Occipital lobe (tissue), 2 donors: ENCODE measurements around the gene SCN11A. TPM values are rescaled to one million over a fixed set of nuclear protein-coding genes. Genes with fewer than 3 reads are reported as not detected.

ENCODE experiments used
- DNase-seq: peaks from one replicate; lab custom pipeline; 2025; lab: John Stamatoyannopoulos, UW
- total RNA-seq: library from RNA; depleted of rRNA; stranded (reverse); fragments of >200 nt; gene quantifications from one replicate; pipeline ENCODE4 v1.2.3, GENCODE V29; 2014

SCN11A gene
- total RNA-seq, result 0.31 TPM

DNA sequence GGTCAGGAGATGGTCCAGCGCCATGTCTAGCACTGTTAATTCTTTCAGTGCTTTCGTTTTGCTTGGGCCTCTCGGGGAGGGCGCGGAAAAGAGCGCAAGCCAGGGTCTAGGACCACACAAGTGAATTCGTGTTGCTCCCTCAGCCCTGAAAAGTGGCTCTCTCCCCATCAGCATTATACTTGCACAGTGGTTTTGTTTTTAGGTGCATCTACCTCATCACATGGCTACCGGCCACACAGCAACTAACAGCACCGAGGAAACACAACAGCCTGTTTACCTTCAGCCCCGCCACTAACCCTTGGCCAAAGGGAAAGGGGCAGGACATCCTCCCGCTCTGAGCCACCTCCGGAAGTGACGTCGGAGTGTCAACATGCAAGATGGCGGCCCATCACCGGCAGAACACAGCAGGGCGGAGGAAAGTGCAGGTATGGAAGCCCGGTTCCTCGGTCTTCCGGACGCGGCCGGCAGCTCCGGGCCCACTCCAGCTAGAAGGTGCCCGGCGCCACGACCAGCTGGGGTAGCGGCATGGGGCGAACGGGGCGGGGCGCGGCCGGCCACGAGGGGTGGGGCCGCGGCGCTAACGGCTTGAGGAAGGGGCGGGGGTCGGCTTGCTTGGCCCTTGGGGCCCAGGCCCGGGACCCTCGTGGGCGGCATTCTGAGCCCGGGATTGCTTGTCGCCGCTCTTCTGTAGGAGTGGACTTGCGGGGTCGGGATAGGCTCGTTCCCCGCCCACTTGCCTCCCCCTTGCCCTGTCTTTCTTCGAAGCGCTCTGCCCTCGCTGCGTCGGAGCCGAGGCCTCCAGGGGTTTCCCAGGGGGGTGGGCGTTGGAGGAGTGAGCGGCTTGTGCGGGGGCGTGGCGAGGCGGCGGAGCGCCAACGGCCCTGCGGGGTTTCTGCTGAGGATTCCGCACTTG, at the start of gene SCN11A, which contains the start of gene WDR48:
SCN11A (minus strand) TSS at position 296 of the 913 bp plus-strand sequence. CDS start 101,582 bp downstream, outside the sequence.
WDR48 (plus strand) TSS at position 368 of the 913 bp plus-strand sequence; CDS start at position 378, 10 bp downstream.
- DNase-seq, result peak; percentile 92

DNA sequence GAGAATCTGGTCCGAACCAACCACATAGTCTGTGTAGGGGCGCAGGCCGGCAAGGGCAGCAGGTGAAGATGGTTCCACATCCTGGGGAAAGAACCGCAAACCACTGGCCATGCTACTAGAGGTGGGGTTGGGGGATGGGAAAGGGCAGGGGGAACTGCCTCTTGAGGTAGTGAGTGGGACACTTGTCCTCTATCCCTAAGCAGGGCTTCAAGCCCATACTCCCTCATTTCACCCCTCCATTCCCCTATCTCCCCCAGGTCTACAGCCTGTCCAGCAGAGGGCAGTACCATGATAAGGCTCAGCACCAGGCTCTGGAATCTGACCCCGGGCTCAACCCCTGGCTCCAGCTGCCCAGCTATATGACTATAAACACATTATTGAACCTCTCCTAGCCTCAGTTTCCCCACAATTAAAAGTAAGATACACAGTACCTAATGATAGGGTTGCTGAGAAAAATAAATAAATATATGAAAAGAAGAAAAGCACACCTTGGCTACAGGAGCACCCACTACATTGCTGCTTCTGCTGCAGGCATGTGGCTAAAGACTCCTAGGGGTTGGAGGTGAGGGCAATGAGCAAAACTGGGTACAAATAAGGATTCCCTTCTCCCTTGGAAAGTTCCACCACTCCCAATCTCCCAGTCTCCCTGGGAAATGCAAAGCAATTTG, 49.4 kb upstream of the SCN11A start:
- DNase-seq, result no peak

DNA sequence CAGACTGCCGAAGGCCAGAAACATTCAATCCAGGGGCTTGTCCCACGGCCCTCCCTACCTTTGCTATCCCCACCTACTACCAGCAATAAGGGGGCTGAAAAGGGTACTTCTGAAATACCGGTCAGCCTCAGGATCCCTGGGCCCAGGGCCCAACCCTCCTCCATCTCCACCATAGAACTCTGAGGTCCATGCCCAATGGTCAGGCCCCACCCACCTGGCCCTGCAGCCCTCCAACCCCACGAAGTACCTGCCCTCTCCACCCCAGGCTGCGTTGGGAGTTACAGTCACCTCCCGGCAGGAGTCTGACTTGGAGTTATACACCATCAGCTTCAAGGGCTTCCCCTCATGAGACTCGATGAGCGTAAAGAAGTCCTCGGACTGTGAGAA, 48.7 kb upstream of the SCN11A start:
- DNase-seq, result no peak

DNA sequence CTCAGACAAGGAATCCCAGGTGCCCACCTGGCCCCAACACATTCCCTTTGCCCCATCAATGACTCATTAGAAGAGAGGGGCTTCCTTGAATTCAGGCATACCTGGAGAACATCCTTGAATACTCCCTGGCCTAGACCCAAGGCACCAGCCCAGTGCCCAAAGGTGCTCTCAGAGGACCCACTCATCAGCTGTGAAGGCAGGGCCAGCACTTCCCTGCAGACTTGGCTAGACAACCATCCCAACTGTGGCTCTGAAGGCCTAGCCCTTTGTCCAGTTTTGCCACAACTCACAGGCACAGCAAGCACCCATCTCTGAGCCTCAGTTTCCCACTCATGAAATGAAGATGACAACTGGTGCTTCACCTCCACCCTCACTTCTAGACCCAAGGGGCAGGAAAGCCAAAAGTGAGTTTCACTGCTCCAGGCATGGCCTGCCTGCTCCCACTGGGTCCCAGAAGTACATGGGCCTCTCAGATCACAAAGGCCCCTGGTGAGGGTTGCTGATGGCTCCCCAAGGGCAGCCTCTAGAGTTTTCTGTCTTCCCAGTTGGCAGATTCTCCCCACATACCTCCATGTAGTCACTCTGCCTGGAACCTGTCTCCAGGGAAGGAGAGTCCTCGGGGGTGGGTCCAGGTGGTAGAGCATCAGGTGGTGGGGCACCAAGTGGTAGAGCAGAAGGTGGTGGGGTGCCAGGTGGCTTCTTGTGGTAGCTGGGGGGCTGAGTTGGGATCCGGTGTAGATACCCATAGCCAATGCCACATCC, 48.2 kb upstream of the SCN11A start:
- no peak for DNase-seq

DNA sequence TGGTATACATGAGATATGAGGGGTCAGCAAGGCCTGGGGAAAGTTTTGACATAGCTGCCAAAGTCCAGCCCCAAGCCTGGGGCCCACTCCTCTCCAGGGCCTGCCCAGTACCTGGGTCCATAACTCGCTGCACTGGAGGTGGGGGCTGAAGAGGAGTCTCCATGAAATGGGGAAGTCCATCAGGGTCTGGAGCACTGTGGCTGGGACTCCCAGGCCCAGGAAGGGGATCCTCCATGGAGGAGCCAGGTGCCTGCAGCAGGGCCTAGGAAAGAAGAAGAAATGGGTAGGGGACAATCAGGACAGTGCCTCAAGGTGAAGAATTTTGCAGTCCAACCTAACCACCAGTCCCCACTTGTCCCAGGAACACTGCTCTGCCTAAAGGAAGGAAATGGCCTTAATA, 47.5 kb upstream of the SCN11A start:
- no peak for DNase-seq

DNA sequence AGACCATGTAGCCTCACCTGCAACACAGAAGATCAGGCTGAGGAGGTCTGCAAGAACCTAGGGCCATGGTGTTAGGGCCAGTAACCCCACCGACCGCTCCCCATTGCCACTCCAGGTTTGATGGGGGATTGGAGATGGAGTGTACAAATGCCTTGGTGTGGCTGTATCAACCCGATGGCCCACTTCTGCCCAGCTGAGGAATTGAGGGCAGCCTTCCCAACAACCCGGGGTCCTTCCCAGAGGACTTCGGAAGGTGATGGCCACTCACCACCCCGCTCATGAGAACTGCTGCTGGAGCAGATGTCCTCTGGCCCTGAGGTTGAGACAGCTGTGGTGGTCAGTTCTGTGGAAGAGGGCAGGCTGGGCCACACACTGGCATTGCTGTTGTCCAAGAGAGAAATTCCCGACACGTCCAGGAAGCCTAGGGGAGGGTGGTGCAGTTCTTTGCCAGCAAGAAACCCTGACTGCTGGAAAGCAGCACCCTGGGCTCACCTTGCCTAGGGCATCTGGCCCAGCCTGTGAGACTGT, 46.8 kb upstream of the SCN11A start:
- DNase-seq, result no peak

DNA sequence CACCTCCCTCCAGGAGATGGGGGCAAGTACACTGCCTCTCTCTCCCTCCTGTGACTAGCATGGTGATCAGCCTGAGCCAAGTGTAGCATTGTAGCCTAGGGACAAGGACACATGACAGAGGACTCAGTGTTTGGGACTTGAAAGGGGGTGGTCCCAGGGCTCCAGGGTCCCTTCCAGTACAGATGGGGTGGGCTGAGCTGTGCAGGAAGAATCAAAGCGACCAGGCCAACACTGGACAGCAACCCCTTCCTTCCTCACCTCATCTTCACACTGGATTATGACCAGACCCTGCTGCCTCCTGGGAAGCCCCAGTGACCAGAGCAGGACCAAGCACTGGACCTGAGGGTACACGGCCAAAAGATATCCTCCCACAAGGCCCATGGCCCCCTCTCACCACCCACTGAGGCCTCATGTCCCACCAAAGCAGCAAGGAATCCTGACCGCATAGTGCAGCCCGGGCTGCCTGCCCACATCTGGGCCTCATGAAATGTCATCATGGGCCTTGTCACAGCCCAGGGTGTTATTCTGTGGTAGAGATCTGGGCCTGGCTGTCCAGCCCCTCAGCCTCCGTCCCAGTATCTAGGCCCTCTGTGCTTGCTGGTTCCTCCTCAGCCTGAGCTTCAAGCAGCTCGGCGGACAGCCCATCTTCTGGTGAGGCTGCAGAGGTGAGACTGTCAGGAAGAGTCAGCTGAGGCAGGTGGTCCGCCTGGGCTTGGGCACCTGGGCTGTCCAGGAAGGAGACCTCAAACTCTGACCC, 46.1 kb upstream of the SCN11A start:
- DNase-seq, result no peak

DNA sequence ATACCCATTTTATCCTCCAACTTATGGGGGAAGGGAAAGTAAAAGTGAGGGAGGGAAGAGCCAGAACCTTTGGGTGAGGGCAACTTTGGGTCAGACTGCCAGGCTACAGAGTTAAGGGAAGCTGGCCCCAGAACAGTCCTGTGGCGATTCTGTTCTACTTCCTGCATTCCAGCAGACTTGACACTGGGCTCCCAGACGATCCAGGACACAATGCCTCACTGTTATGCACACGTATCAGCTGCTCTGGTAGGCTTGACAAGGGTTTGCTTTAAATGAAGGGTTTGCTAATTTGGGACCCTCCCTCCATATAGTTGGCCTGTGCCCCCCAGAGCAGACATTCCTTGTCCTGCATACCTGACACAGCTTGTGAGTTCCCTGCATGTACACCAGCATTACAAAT, 45.0 kb upstream of the SCN11A start:
- DNase-seq, result no peak

DNA sequence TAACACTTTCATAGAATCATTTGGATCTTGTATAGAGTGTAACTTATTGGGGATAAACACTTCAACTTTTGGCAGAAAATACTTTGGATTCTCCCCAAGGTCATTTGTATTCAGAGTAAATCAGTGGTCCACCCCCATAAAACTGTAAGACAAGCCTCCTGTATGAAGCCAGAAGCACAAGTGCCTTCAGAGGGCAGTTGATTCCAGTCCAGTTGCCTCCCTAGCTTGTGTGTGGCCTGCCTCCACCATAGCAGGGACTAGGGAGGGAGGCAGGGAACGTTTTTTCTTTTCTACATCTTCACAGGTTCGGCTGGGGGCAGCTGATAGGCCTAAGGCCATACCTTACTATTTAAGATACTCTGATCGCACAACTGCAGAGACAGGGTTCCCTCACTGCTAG, 44.0 kb upstream of the SCN11A start:
- DNase-seq, result no peak

DNA sequence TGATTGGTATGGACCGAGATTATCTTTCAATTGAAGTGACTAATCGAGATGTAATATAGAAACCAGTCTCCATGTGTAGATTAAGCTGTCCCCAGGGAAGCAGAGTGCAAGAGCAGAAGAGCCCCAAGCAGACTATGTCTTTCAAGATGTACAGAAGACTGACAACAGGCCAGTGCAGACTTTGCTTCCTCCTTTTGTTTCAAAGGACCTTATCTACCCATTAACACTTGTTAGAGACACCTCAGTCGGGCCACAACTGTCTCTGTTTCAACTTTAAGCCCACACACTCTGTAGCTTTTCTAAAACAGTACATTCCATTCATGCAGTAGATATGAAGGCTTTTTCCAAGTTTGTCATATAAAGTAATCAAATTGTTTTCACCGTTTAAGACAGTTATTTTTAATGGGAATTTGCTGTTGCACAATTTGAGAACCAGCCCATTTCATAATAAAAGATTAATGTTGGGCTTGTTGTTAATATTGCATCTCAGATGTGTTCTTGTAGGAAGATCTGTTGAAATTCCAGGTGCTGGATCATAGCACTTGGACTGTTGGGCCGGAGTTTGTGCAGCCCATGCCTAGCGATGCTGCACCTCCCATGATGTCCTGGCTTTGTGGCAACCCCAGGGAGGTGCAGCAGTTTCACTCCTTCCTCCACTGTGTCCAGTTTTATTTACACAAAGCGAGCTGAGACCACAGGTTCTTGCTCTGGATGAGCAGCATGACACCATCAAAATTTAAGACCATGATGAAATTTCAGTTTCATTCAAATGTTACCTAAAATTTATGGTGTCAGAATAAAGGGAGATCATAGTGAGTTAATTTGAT, 43.3 kb upstream of the SCN11A start:
- no peak for DNase-seq

DNA sequence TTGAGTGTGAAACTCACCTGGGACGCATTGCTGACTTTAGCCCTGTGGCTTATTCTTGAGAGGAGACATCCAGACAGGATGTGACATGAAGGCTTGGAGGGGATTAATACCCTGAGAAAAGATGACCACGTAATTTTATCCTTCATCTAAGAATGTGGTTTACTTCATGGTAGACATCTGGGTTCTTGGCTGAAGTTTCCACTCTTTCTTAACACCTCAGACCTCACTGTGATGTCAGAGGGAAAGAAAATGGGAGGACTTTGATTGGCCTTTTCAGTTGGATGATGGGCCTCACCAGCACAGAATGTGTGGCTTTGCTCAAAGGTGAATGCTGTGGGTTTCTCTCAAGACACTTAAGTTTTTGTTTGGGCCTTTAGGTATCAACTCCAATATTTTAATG, 39.2 kb upstream of the SCN11A start:
- no peak for DNase-seq

DNA sequence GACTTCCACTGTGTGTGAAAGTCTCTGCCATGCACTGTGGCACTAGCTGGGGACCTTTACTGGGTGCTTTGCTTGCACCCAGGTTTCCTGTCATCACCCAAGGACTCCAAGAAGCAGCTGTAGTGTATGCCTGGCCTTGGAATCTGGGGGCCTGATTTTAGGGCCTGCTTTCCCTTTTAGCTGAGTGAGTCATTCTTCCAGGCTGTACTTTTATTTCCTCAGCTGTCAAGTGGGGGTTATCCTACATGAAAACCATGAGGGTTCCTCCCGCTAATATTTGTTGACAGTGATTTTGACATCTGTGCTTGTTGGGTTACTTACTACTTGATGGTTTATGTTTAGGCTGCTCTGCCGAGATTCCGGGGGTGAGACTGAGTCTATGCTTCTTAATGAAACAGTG, 37.1 kb upstream of the SCN11A start:
- DNase-seq, result no peak

DNA sequence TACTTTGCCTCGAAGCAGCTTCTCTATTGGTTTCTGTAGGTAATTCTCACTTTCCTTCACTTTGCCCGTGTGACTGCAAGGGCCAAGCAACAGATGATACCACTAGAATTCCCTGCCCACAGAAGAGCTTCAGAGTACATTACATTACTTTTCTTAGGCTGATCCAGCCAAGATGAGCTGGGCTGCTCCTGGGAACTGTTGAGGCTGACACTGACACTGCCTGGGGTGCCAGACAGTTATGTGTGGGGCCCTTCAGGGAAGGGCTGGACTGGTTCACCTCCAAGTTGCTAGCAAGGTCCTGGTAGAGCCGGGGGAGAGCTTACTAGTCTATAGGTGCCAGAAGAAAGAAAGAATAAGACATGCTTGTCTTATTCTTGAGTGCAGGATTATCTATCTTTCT, 36.7 kb upstream of the SCN11A start:
- DNase-seq, result no peak

DNA sequence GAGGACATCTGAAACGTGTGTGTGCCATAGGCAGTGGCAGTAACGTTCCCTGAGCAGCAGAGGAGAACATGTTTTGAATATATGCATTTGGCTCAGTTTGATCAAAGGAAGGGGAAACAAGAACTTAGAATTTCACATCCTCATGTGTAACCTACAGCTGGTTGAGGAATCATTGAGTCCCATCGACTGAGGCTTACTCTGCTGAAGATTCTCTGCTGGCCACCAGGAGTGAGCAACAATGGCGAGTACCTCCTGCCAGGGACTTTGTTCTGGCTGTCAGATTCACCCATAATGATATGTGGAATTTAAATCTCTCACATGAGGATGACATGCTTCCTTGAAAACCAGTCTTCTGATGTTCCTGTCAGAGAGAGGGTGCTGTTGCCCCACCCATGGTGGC, 34.4 kb upstream of the SCN11A start:
- no peak for DNase-seq

DNA sequence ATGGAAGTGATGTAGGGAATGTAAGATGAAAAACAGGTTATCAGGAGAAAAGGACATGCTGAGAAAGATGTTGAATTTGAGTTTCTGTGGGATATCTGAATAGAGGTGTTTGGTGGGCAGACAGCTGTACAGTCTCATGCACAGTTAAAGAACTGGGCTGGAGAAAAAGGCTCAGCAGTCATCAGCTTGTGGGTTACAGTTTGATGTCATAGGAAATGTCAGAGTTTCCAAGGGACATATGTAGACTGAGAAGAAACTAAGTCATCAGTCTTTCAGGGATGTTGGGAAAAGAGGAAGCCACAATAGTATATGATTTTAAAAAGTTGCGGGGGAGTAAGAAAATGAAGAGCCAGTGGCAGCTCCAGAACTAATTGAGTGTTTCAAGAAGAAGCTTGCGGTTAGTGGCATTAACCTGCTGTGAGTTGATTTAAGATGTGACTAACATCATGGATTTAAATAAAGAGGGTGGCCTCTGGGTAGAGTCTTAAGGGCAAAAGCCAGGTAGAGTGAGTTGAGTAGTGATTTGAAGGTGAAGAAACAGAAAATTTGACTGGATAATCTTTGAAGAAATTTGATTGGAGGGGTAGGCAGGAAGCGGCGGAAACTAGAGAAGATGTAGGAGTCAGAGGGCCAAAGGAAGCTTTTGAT, 31.0 kb upstream of the SCN11A start:
- no peak for DNase-seq

DNA sequence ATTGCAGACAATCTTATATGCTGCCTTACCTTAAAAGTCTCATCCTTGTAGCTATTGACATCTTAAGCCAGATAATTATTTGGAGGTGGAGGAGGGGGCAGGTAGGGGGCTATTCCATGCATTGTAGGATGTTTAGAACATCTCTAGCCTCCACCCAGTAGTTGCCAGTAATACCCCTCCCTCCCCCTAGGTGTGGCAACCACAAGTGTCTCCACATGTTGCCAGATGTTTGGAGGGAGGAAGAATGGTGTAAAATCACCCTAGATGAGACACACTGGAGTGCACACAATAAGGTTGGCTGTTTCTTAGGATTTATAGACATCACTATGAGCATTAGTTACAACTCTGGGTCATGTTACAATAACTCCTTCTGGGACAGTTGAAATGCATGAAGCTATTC, 28.3 kb upstream of the SCN11A start:
- no peak for DNase-seq

DNA sequence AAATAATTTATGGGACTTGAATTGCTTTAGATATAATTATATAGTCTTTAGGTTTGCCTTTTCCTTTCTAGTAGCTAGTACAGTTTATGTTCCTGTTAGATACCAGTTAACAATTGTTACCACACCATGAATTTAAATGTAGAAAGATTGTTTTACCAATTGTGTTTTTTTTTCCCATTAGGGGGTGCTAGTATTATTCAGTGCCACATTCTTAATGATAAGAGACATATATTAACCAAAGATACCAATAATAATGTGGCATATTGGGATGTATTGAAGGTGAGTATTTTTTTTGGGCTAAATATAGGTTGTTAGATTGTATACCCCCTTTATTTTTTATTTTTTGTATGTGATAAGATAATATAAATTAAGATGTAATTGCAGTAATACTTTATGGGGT, 27.8 kb upstream of the SCN11A start:
- no peak for DNase-seq

DNA sequence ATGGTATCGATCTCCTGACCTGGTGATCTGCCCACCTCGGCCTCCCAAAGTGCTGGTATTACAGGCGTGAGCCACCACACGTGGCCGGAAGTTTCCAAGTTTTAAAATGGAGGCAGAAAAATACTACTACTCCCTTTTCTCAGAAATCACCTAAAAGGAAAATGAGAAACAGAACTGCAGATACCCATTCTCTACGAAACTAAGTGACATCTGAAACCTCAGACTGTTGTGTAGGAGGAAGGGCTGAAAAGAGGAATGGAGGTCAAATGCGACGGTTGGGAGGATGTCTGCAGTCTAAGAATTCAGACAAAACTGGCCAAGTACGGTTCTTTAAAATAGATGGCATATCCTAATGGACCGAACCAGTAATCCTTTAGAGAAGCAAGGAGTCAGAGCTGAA, 24.2 kb upstream of the SCN11A start:
- no peak for DNase-seq

DNA sequence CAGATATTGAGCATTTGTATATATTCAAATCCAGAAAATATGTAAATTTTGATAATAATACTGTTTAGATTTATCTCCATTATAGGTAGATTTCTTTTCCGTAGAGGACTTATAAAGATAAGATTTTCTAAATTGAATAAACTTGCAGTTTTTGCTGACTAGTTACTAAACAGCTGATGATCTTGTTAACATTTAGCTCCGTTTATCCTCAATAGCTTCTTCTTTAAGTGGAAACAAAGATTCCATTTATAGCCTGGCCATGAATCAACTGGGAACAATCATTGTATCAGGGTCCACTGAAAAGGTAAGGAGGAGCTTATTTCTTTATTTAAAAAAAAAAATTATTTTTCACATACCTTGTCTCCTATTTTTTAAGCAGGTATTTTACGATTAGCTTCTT, 16.8 kb upstream of the SCN11A start:
- DNase-seq, result no peak

DNA sequence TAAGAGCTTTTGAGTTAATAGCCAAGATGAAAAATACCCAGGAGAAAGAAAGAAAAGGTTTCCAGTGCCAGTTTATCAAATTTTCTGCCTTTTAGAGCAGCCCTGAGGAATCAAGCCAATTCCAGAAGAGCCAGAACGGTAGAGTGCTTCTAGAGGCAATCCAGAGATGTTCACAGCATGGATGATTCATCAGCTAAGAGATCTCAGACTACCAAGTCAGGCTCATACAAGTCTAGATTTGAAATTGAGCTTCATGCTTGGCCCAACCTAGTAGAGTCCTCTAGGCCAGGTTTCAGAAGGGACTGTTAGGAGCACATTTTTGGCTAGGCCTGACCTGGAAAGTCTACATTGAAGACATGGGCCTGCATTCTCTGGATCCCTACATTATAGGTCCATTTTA, 15.5 kb upstream of the SCN11A start:
- no peak for DNase-seq
